GM18520 (cell line): ENCODE measurements around the gene THOC3.
"Not testable (repeated sequence)": the region's sequence is repeated elsewhere in the genome, so short reads cannot be mapped to it uniquely, and the experiment has no call there.

Source experiments
- ATAC-seq: cut with Tn5 transposase; IDR thresholded peaks from one replicate; pipeline ENCODE4 v1.9.1; 2021; ENCODE audit not compliant: unreplicated experiment

THOC3 gene

GRCh38 chr5:175943253-175943652, 24.9 kb downstream of the THOC3 start:
- ATAC-seq = not testable (repeated sequence)

- ATAC-seq = not testable (repeated sequence)
Observed at GRCh38 chr5:175940632-175941031, 27.5 kb downstream of the THOC3 start.

GRCh38 chr5:175938489-175938888, 29.6 kb downstream of the THOC3 start:
- not testable (repeated sequence) for ATAC-seq

DNA sequence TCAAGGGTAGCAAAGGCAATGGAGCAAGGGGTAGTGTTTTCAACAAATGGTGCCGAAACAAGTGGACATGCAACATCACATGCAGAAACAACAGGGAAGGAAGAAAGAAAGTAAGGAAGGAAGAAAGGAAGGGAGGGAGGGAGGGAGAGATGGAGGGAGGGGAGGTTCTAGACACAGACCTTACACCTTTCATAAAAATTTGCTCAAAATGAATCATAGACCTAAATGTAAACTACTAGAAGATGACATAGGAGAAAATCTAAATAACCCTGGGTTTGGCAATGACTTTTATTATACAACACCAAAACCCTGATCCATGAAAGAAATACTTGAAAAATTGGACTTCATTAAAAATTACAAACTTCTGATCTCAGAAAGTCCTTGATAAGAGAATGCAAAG, 39.4 kb downstream of the THOC3 start:
- not testable (repeated sequence) for ATAC-seq

DNA sequence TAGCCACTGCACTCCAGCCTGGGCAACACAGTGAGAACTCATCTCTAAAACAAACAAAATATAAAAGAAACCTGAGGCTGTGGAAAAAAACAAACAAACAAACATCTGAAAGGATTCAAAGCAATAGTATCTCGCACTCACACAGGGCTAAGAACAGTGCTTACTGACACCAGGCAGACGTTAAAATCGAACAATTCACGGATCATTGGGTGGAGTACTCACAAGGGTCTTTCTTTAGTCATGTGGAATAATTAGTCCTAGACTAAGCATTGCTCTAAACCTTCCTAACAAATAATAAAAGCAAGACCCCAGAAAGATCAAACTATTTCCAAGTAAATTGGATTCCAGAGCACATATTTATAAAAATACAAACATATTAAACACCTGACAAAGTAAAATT, 43.0 kb downstream of the THOC3 start:
- not testable (repeated sequence) for ATAC-seq

- no peak for ATAC-seq
Observed at GRCh38 chr5:175922192-175922885, 45.8 kb downstream of the THOC3 start.

DNA sequence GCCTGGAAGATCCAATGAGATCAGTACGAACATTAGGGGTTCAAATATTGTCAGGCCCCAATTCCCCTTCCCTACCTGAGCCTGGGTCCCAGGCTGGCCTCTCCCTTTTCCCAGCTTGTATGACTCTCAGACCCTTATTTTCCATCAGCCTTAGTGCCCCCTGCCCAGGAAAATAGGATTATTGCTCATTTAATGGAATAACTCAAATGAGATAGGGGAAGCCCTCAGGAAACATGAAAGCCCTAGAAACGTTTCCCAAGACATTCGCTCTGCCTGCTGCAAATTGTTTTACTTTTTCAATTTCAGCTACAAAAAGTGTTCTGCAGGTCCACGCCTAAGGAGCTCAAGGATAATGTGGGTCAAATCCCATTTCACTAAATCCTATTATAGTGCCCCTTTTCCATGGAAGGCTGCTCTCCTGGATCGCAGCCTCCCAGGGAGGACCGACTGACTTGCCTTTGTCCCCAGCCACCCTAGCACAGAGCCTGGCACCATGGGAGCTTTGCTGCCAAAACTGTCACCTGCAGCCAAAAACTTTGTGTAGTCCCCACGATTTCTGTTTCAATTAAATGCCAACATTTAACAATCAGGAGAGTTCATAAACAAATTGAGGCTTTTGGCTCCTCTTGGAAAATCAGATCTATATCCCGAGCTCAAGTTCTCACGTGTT, 46.9 kb downstream of the THOC3 start:
- ATAC-seq = no peak

GRCh38 chr5:175920231-175920811, 47.8 kb downstream of the THOC3 start:
- ATAC-seq = no peak

GRCh38 chr5:175915066-175916037, 52.8 kb downstream of the THOC3 start:
- not testable (repeated sequence) for ATAC-seq

GRCh38 chr5:175913835-175914672, 54.1 kb downstream of the THOC3 start:
- not testable (repeated sequence) for ATAC-seq

- ATAC-seq = not testable (repeated sequence)
Observed at GRCh38 chr5:175910072-175910471, 58.0 kb downstream of the THOC3 start.
